Measurements from ENCODE around the gene TMEM63A. TPM values are rescaled to one million over a fixed set of nuclear protein-coding genes. Genes with fewer than 3 reads are reported as not detected.
A peak's percentile ranks its signal among the peaks of the same experiment; 100 is the strongest.

Gene TMEM63A
- total and polyA plus RNA-seq, 2 of the 13 experiments (the other 11 are each of a cell fraction or from before 2014, with no cell fraction given): 23.9 to 53.3 TPM

GRCh38 chr1:225845571-225846259 is 36.5 kb downstream of the TMEM63A start (continued):
- TF ChIP-seq ZFYVE20 (CRISPR knock-in tag; IDR thresholded peaks at IDR 0.05; ENCODE audit: borderline replicate concordance, low read depth) (no peak), TFE3 (CRISPR knock-in tag; IDR thresholded peaks at IDR 0.05) (no peak), ZNF530 (CRISPR knock-in tag; IDR thresholded peaks at IDR 0.05; ENCODE audit: low read depth) (no peak), HIC2 (CRISPR knock-in tag; IDR thresholded peaks at IDR 0.05; ENCODE audit: low read depth) (no peak), SP1 (IDR thresholded peaks at IDR 0.05) (peak; percentile 95; the same call in 1 of the 2 replicates), SP1 (CRISPR knock-in tag; IDR thresholded peaks at IDR 0.05) (peak; percentile 69), ZBTB43 (CRISPR knock-in tag; conservative IDR thresholded peaks at IDR 0.05) (no peak), SKIL (CRISPR knock-in tag; IDR thresholded peaks at IDR 0.05; ENCODE audit: borderline replicate concordance) (no peak), EED (CRISPR knock-in tag; IDR thresholded peaks at IDR 0.05) (0 out of 2 replicates have a peak, but pooled peaks have one; percentile 20), ZNF33B (CRISPR knock-in tag; IDR thresholded peaks at IDR 0.05) (no peak), ATM (IDR thresholded peaks at IDR 0.05; ENCODE audit: borderline replicate concordance) (no peak), GPN1 (CRISPR knock-in tag; IDR thresholded peaks at IDR 0.05; ENCODE audit: borderline replicate concordance) (no peak), TEAD2 (CRISPR knock-in tag; IDR thresholded peaks at IDR 0.05) (no peak), PRDM4 (CRISPR knock-in tag; IDR thresholded peaks at IDR 0.05; ENCODE audit: borderline replicate concordance) (no peak), ZBTB14 (CRISPR knock-in tag; IDR thresholded peaks at IDR 0.05) (no peak)

Data from HepG2 (cell line).